Measurements from ENCODE around the gene RCE1.
"Not testable (repeated sequence)": the region's sequence is repeated elsewhere in the genome, so short reads cannot be mapped to it uniquely, and the experiment has no call there.

Gene RCE1

GRCh38 chr11:66842896-66843775 lies at the start of gene RCE1:
RCE1 (plus strand) TSS chr11:66843441; CDS start chr11:66843456, 15 bp downstream.
- peak; percentile 7 for DNase-seq

- not testable (repeated sequence) for DNase-seq
Measured at GRCh38 chr11:66799815-66800214, 43.4 kb upstream of the RCE1 start.

GRCh38 chr11:66800720-66801428 lies 42.4 kb upstream of the RCE1 start:
- no peak for DNase-seq

- no peak for DNase-seq
Measured at GRCh38 chr11:66809592-66809991, 33.6 kb upstream of the RCE1 start.

GRCh38 chr11:66810576-66811185 lies 32.6 kb upstream of the RCE1 start:
- DNase-seq = no peak

GRCh38 chr11:66814678-66815077 lies 28.6 kb upstream of the RCE1 start:
- DNase-seq = no peak

- DNase-seq = no peak
Measured at GRCh38 chr11:66815646-66816045, 27.6 kb upstream of the RCE1 start.

GRCh38 chr11:66818231-66818955 lies 24.8 kb upstream of the RCE1 start:
- DNase-seq = peak; percentile 35

- no peak for DNase-seq
Measured at GRCh38 chr11:66820381-66820780, 22.9 kb upstream of the RCE1 start.

- no peak for DNase-seq
Measured at GRCh38 chr11:66820901-66821300, 22.3 kb upstream of the RCE1 start.

GRCh38 chr11:66823700-66824099 lies 19.5 kb upstream of the RCE1 start:
- DNase-seq = no peak

GRCh38 chr11:66824573-66824972 lies 18.7 kb upstream of the RCE1 start:
- DNase-seq = not testable (repeated sequence)

- DNase-seq = no peak
Measured at GRCh38 chr11:66834539-66834845, 8.7 kb upstream of the RCE1 start.

- DNase-seq = no peak
Measured at GRCh38 chr11:66834943-66835342, 8.3 kb upstream of the RCE1 start.

GRCh38 chr11:66835768-66836405 lies 7.4 kb upstream of the RCE1 start:
- no peak for DNase-seq

GRCh38 chr11:66840317-66841091 lies 2.7 kb upstream of the RCE1 start:
- no peak for DNase-seq

GRCh38 chr11:66841861-66842260 lies 1.4 kb upstream of the RCE1 start:
- no peak for DNase-seq

GRCh38 chr11:66842501-66842895 lies 743 bp upstream of the RCE1 start:
- no peak for DNase-seq

- DNase-seq = no peak
Measured at GRCh38 chr11:66843776-66844495, 695 bp downstream of the RCE1 start.

- no peak for DNase-seq
Measured at GRCh38 chr11:66844496-66845142, 1.4 kb downstream of the RCE1 start.

Data from NCI-H524 treated with DMSO at 0.1 percent for 48 hours (cell line).